Measurements from ENCODE around the gene ACAD9. TPM values are rescaled to one million over a fixed set of nuclear protein-coding genes. Genes with fewer than 3 reads are reported as not detected.
"Not testable (repeated sequence)": the region's sequence is repeated elsewhere in the genome, so short reads cannot be mapped to it uniquely, and the experiment has no call there.

ACAD9 gene
- total RNA-seq, 1 donor from 2014 or later: 44.1 TPM

- TF ChIP-seq, protein P1, sequence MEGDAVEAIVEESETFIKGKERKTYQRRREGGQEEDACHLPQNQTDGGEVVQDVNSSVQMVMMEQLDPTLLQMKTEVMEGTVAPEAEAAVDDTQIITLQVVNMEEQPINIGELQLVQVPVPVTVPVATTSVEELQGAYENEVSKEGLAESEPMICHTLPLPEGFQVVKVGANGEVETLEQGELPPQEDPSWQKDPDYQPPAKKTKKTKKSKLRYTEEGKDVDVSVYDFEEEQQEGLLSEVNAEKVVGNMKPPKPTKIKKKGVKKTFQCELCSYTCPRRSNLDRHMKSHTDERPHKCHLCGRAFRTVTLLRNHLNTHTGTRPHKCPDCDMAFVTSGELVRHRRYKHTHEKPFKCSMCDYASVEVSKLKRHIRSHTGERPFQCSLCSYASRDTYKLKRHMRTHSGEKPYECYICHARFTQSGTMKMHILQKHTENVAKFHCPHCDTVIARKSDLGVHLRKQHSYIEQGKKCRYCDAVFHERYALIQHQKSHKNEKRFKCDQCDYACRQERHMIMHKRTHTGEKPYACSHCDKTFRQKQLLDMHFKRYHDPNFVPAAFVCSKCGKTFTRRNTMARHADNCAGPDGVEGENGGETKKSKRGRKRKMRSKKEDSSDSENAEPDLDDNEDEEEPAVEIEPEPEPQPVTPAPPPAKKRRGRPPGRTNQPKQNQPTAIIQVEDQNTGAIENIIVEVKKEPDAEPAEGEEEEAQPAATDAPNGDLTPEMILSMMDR (IDR thresholded peaks at IDR 0.05; ENCODE audit: partially characterized antibody, unreplicated experiment): no peak
- no peak for DNase-seq
- no peak overlapping the region for H3K27ac Mint-ChIP-seq (ENCODE audit: unreplicated experiment)
- no peaks in the 10 kb centered on the region for H3K4me1 Mint-ChIP-seq (ENCODE audit: low read depth, unreplicated experiment)
- H3K4me3 Mint-ChIP-seq (ENCODE audit: unreplicated experiment): no peak overlapping the region
- H3K9me3 Mint-ChIP-seq (ENCODE audit: unreplicated experiment): peaks cover 11% of the 10 kb centered on the region
- peaks cover 5% of the 10 kb centered on the region for H3K27me3 Mint-ChIP-seq (ENCODE audit: unreplicated experiment)
- peaks cover 41% of the 10 kb centered on the region for H3K36me3 Mint-ChIP-seq (ENCODE audit: unreplicated experiment)
These were observed 37.9 kb downstream of the ACAD9 start for GRCh38 chr3:128917291-128917690.

GRCh38 chr3:128919988-128920387 is 40.6 kb downstream of the ACAD9 start:
- peaks cover 56% of the 10 kb centered on the region for H3K36me3 Mint-ChIP-seq (ENCODE audit: unreplicated experiment)
- H3K27ac Mint-ChIP-seq (ENCODE audit: unreplicated experiment): no peak overlapping the region
- no peak for DNase-seq
- TF ChIP-seq, protein P1 (IDR thresholded peaks at IDR 0.05; ENCODE audit: partially characterized antibody, unreplicated experiment): no peak
- no peak overlapping the region for H3K4me3 Mint-ChIP-seq (ENCODE audit: unreplicated experiment)
- peaks cover 5% of the 10 kb centered on the region for H3K27me3 Mint-ChIP-seq (ENCODE audit: unreplicated experiment)
- no peaks in the 10 kb centered on the region for H3K4me1 Mint-ChIP-seq (ENCODE audit: low read depth, unreplicated experiment)
- H3K9me3 Mint-ChIP-seq (ENCODE audit: unreplicated experiment): peaks cover 24% of the 10 kb centered on the region

GRCh38 chr3:128922804-128923459 is 43.5 kb downstream of the ACAD9 start:
- H3K4me3 Mint-ChIP-seq (ENCODE audit: unreplicated experiment): no peak overlapping the region
- no peak overlapping the region for H3K27ac Mint-ChIP-seq (ENCODE audit: unreplicated experiment)
- H3K36me3 Mint-ChIP-seq (ENCODE audit: unreplicated experiment): peaks cover 61% of the 10 kb centered on the region
- no peak for DNase-seq
- H3K9me3 Mint-ChIP-seq (ENCODE audit: unreplicated experiment): peaks cover 36% of the 10 kb centered on the region
- TF ChIP-seq, protein P1 (IDR thresholded peaks at IDR 0.05; ENCODE audit: partially characterized antibody, unreplicated experiment): no peak
- H3K4me1 Mint-ChIP-seq (ENCODE audit: low read depth, unreplicated experiment): no peaks in the 10 kb centered on the region
- H3K27me3 Mint-ChIP-seq (ENCODE audit: unreplicated experiment): peaks cover 7% of the 10 kb centered on the region

- Mint-ChIP-seq H3K4me1 (ENCODE audit: low read depth, unreplicated experiment) (no peaks in the 10 kb centered on the region), H3K27ac (ENCODE audit: unreplicated experiment) (no peak overlapping the region), H3K9me3 (ENCODE audit: unreplicated experiment) (peaks cover 38% of the 10 kb centered on the region), H3K36me3 (ENCODE audit: unreplicated experiment) (peaks cover 59% of the 10 kb centered on the region), H3K4me3 (ENCODE audit: unreplicated experiment) (no peak overlapping the region), H3K27me3 (ENCODE audit: unreplicated experiment) (peaks cover 7% of the 10 kb centered on the region)
- no peak for DNase-seq
- TF ChIP-seq, protein P1 (IDR thresholded peaks at IDR 0.05; ENCODE audit: partially characterized antibody, unreplicated experiment): no peak
These were observed 44.2 kb downstream of the ACAD9 start for GRCh38 chr3:128923576-128923975.

DNA sequence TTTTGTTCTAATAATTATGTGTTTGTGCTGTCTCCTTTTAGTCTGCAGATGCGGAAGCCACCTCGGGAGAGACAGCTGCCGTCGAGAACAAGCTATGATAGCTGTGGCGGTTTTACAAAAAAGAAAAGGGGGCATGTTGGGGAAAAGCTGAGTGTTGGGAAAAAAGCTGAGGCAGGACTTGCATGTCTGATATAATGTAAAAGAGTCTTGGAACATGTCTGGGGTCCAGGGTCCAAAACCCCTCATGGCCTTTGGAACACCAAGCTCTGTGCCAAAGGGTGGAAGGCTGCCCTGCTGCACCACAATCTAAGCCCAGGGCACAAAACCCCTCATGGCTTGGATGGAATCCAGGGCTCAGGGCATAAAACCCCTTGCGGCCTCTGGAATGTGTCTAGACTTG is 44.6 kb downstream of the ACAD9 start:
- H3K9me3 Mint-ChIP-seq (ENCODE audit: unreplicated experiment): peaks cover 38% of the 10 kb centered on the region
- not testable (repeated sequence) for H3K27me3 Mint-ChIP-seq (ENCODE audit: unreplicated experiment); H3K4me3 Mint-ChIP-seq (ENCODE audit: unreplicated experiment); DNase-seq; H3K4me1 Mint-ChIP-seq (ENCODE audit: low read depth, unreplicated experiment); H3K27ac Mint-ChIP-seq (ENCODE audit: unreplicated experiment)
- peaks cover 56% of the 10 kb centered on the region for H3K36me3 Mint-ChIP-seq (ENCODE audit: unreplicated experiment)
